Neural crest cell (in vitro differentiated cells): ENCODE data around the gene PTPRO. TPM values are rescaled to one million over a fixed set of nuclear protein-coding genes. Genes with fewer than 3 reads are reported as not detected.

Source experiments
- DNase-seq: peaks from one replicate; pipeline ENCODE4 v3.0.0; 2021; ENCODE audit warnings: low read depth, mixed read lengths, low spot score
- H3K27ac Mint-ChIP-seq: one replicate; pipeline ENCODE4 v1.8.0; 2021; ENCODE audit warnings: mild to moderate bottlenecking, mixed read lengths; ENCODE audit not compliant: unreplicated experiment
- H3K27me3 Mint-ChIP-seq: 2 replicates; pipeline ENCODE4 v1.8.0; 2021; ENCODE audit warnings: low read depth, mild to moderate bottlenecking, mixed read lengths
- H3K36me3 Mint-ChIP-seq: 2 replicates; pipeline ENCODE4 v1.8.0; 2021; ENCODE audit warnings: low read depth, mild to moderate bottlenecking, mixed read lengths
- H3K4me1 Mint-ChIP-seq: 2 replicates; pipeline ENCODE4 v1.8.0; 2021; ENCODE audit warnings: mixed read lengths
- H3K4me3 Mint-ChIP-seq: one replicate; pipeline ENCODE4 v1.8.0; 2021; ENCODE audit warnings: mild to moderate bottlenecking, mixed read lengths
- H3K9me3 Mint-ChIP-seq: 2 replicates; pipeline ENCODE4 v1.8.0; 2021; ENCODE audit warnings: mixed read lengths
- total RNA-seq: library from RNA; stranded (reverse); gene quantifications from 2 replicates; pipeline ENCODE4 v1.2.1, GENCODE V29; 2021
- TF ChIP-seq, protein P1 (sequence below): fragments of 200-600 bp; sonication (generic); conservative IDR thresholded peaks from 2 replicates; pipeline ENCODE4 v1.5.0; 2021; ENCODE audit warnings: antibody characterized with exemption, mild to moderate bottlenecking

The PTPRO gene
- total RNA-seq, 1 donor from 2014 or later: 3.1 TPM

GRCh38 chr12:15368812-15369211 lies 46.5 kb downstream of the PTPRO start:
- Mint-ChIP-seq H3K27me3 (peaks cover 52% of the 10 kb centered on the region), H3K27ac (no peak overlapping the region), H3K4me3 (no peak overlapping the region), H3K4me1 (no peaks in the 10 kb centered on the region), H3K36me3 (no peaks in the 10 kb centered on the region), H3K9me3 (no peaks in the 10 kb centered on the region)
- no peak for DNase-seq
- TF ChIP-seq, protein P1, sequence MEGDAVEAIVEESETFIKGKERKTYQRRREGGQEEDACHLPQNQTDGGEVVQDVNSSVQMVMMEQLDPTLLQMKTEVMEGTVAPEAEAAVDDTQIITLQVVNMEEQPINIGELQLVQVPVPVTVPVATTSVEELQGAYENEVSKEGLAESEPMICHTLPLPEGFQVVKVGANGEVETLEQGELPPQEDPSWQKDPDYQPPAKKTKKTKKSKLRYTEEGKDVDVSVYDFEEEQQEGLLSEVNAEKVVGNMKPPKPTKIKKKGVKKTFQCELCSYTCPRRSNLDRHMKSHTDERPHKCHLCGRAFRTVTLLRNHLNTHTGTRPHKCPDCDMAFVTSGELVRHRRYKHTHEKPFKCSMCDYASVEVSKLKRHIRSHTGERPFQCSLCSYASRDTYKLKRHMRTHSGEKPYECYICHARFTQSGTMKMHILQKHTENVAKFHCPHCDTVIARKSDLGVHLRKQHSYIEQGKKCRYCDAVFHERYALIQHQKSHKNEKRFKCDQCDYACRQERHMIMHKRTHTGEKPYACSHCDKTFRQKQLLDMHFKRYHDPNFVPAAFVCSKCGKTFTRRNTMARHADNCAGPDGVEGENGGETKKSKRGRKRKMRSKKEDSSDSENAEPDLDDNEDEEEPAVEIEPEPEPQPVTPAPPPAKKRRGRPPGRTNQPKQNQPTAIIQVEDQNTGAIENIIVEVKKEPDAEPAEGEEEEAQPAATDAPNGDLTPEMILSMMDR: no peak

DNA sequence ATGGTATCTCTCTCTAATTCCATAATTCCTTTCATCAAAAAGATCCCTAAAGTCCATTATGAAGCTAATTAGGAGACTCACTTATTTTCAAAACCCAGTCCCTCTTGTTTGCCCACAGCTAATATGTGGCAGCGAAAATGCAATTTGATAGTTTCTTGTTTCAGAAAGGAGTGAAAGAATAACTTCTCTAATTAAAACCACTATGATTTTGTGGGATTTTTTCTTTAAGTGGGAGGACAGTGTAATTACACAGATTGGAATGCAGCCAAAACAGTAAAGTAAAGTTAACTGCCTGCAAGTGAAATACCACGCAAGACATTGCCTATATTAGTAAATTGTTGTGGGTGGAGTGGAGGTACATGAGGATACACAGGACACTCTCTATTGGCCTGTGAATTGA lies 50.0 kb downstream of the PTPRO start:
- no peak overlapping the region for H3K4me3 Mint-ChIP-seq
- H3K36me3 Mint-ChIP-seq: peaks cover 5% of the 10 kb centered on the region
- DNase-seq: no peak

DNA sequence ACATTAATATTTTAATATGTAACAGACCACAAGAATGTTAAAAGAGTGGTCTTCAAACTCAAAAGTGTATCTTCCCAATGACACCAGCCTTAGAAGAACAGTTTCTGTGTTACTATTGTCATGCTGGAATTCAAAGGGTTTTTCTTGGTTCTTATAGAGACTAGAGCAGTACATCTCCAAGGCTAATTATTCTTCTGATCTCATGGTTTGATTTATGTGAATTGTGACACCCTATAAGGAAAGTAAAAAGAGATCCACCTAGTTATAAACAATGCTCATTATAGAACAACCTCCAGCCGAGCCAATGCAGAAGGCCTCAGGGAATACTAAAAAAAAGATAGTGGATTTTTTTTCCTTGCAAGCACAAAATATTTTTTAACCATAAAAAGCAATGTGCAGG lies 65.5 kb downstream of the PTPRO start:
- no peak overlapping the region for H3K4me3 Mint-ChIP-seq
- no peaks in the 10 kb centered on the region for H3K4me1 Mint-ChIP-seq
- H3K27me3 Mint-ChIP-seq: no peaks in the 10 kb centered on the region
- no peaks in the 10 kb centered on the region for H3K36me3 Mint-ChIP-seq
- no peak overlapping the region for H3K27ac Mint-ChIP-seq
- no peaks in the 10 kb centered on the region for H3K9me3 Mint-ChIP-seq
- TF ChIP-seq, protein P1: no peak
- no peak for DNase-seq

More for the DNA sequence above, 50.0 kb downstream of the PTPRO start:
- Mint-ChIP-seq H3K4me1 (no peaks in the 10 kb centered on the region), H3K27ac (no peak overlapping the region), H3K9me3 (peaks cover 4% of the 10 kb centered on the region), H3K27me3 (peaks cover 34% of the 10 kb centered on the region)
- TF ChIP-seq, protein P1: no peak

DNA sequence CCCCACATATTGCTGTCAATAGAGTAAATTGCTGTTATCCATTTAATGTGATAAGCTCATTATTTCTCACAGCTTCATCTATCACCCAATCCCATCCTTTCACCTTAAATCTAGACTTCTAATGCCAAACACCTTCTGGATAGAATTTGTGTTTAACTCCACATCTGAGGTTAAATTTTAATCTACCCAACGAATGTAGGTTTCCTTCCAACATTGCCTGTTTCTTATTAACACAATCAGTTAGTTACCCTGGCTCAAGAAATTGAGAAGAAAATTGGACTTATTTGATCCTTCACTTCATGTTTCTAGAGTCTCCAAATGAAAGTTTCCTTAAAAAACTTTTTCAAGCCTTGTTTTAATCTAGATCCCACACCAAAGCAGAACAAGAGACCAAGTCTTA lies 67.3 kb downstream of the PTPRO start:
- Mint-ChIP-seq H3K27ac (no peak overlapping the region), H3K36me3 (no peaks in the 10 kb centered on the region), H3K4me1 (no peaks in the 10 kb centered on the region), H3K9me3 (no peaks in the 10 kb centered on the region), H3K4me3 (no peak overlapping the region), H3K27me3 (no peaks in the 10 kb centered on the region)
- DNase-seq: no peak
- TF ChIP-seq, protein P1: no peak

DNA sequence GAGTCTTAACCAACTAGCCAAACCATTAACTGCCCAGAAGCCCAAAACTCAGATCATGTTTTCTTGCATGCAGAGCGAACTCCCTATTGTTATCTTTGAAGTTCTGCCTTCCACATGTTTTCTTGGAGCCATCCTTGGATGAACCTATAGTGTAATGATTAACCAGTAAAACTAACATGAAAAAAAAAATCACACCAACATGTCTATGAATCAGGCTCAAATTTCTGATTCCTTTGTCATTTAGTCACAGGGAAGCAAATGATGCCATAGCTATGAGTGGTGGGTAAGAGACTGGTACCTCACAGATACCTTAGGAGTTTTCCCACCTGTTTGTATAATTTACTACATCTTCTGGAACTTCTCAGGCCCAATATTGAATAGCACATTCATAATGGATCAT lies 70.7 kb downstream of the PTPRO start:
- no peaks in the 10 kb centered on the region for H3K36me3 Mint-ChIP-seq
- no peak for DNase-seq
- H3K27me3 Mint-ChIP-seq: no peaks in the 10 kb centered on the region
- no peaks in the 10 kb centered on the region for H3K4me1 Mint-ChIP-seq
- no peak overlapping the region for H3K4me3 Mint-ChIP-seq
- no peak overlapping the region for H3K27ac Mint-ChIP-seq
- TF ChIP-seq, protein P1: no peak
- H3K9me3 Mint-ChIP-seq: no peaks in the 10 kb centered on the region

GRCh38 chr12:15393995-15394394 lies 71.7 kb downstream of the PTPRO start:
- TF ChIP-seq, protein P1: no peak
- Mint-ChIP-seq H3K9me3 (no peaks in the 10 kb centered on the region), H3K27ac (no peak overlapping the region), H3K36me3 (no peaks in the 10 kb centered on the region), H3K27me3 (peaks cover 3% of the 10 kb centered on the region), H3K4me3 (no peak overlapping the region), H3K4me1 (no peaks in the 10 kb centered on the region)
- DNase-seq: no peak
